Lower leg skin (tissue), 3 donors: Measurements from ENCODE around the gene CDH26.

Experiments
- CTCF ChIP-seq, 3 donors: fragments of 450-650 bp; IDR thresholded peaks; one replicate each; pipeline ENCODE4 v1.5.1; 2016; ENCODE audit warnings: antibody characterized with exemption in 3 of 3, mild to moderate bottlenecking in 3 of 3, moderate library complexity in 2 of 3
- POLR2A ChIP-seq, 2 donors: fragments of 450-650 bp; IDR thresholded peaks; one replicate each; pipeline ENCODE4 v1.6.1; 2016 to 2017; ENCODE audit warnings: antibody characterized with exemption in 2 of 2, mild to moderate bottlenecking in 1 of 2, moderate library complexity in 1 of 2

GRCh38 chr20:60063739-60064380, 105.6 kb downstream of the CDH26 start:
- no peak for TF ChIP-seq POLR2A (IDR thresholded peaks at IDR 0.05)
- TF ChIP-seq CTCF (IDR thresholded peaks at IDR 0.05), result no peak
